Ectodermal cell (in vitro differentiated cells): ENCODE data around the gene NR1H3.
A peak's percentile ranks its signal among the peaks of the same experiment; 100 is the strongest.

Source experiments
- H3K27ac ChIP-seq: 2 replicates; pipeline ENCODE4 v1.7.0; 2013; ENCODE audit warnings: mild to moderate bottlenecking, low read depth, low read length; ENCODE audit not compliant: insufficient read depth, poor library complexity, severe bottlenecking
- H3K27me3 ChIP-seq: 2 replicates; pipeline ENCODE4 v1.7.0; 2013; ENCODE audit warnings: mild to moderate bottlenecking, low read length; ENCODE audit not compliant: insufficient read depth, control insufficient read depth, poor library complexity, severe bottlenecking
- H3K36me3 ChIP-seq: one replicate; pipeline ENCODE4 v1.7.0; 2013; ENCODE audit warnings: low read length; ENCODE audit not compliant: control insufficient read depth, insufficient read depth
- H3K4me1 ChIP-seq: one replicate; pipeline ENCODE4 v1.7.0; 2013; ENCODE audit warnings: low read length; ENCODE audit not compliant: control insufficient read depth, insufficient read depth
- H3K4me3 ChIP-seq: 2 replicates; pipeline ENCODE4 v1.7.0; 2013; ENCODE audit warnings: low read depth, low read length, control low read depth; ENCODE audit not compliant: insufficient read depth
- H3K9me3 ChIP-seq: 2 replicates; pipeline ENCODE4 v1.7.0; 2013; ENCODE audit warnings: mild to moderate bottlenecking, low read length, moderate library complexity; ENCODE audit not compliant: control insufficient read depth
- WGBS, 2 experiments: methylation state at CpG; one replicate each; pipeline ENCODE4 v1.1.7; 2013; ENCODE audit warnings: missing lambda C conversion rate in 2 of 2; 5-methylcytosine and 5-hydroxymethylcytosine counted together

Gene NR1H3

DNA sequence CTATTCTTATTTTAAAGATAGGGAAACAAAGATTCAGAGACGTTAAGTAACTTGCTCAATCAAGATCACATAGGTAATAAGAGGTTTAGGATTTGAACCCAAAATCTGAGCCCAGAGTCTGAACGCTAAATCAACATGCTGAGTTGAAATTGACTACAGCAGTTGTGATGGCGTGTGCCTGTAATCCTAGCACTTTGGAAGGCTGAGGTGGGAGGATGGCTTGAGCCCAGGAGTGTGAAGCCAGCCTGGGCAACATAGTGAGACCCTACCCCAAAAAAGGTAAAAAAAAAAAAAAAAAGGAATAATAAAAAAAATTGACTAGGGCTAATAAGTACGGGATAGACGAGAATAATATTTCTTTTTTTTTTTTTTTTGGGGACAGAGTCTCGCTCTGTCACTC, 1.4 kb upstream of the NR1H3 start:
- no peak overlapping the region for H3K4me3 ChIP-seq
- H3K9me3 ChIP-seq = no peaks in the 10 kb centered on the region
- no peaks in the 10 kb centered on the region for H3K36me3 ChIP-seq
- H3K27me3 ChIP-seq = no peaks in the 10 kb centered on the region
- no peak overlapping the region for H3K27ac ChIP-seq
- peaks cover 15% of the 10 kb centered on the region for H3K4me1 ChIP-seq
- 95 to 96% methylated on average over 6 of the region's 6 CpGs for WGBS, 2 experiments

- no peaks in the 10 kb centered on the region for H3K27me3 ChIP-seq
- no peaks in the 10 kb centered on the region for H3K9me3 ChIP-seq
- H3K4me1 ChIP-seq = peaks cover 15% of the 10 kb centered on the region
- peak overlapping the region; percentile 9 for H3K27ac ChIP-seq
- no peaks in the 10 kb centered on the region for H3K36me3 ChIP-seq
- peak overlapping the region; percentile 5 for H3K4me3 ChIP-seq
- WGBS, 2 experiments = 76 to 80% methylated on average over 2 of the region's 2 CpGs
These were observed 649 bp upstream of the NR1H3 start for GRCh38 chr11:47257177-47257516.

DNA sequence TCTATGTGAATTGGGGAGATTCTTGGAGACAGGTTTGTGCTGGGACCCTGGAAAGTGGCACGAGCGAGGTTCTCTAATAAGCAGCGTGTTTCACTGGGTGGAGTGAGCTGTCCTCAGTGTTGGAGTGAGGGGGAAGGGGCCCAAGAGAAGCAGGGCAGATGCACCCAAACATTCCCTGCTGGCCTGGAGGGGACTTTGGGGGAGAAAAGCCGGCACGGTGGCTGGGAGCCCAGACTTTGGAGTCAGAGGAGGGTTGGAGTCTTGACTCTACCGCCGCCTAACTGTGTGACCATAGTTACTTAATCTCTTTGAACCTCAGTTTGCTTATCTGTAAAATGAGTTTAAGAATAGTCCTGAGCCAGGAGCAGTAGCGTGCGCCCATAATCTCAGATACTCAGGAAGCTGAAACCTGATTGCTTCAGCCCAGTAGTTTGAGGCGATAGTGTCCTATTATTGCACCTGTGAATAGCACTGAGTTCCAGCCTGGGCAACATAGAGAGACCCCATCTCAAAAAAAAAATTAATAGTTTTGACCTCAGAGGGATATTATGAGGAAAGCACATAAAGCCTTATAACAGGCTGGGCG, 614 bp downstream of the NR1H3 start:
- H3K4me3 ChIP-seq = no peak overlapping the region
- no peaks in the 10 kb centered on the region for H3K36me3 ChIP-seq
- no peaks in the 10 kb centered on the region for H3K27me3 ChIP-seq
- H3K9me3 ChIP-seq = no peaks in the 10 kb centered on the region
- 90 to 91% methylated on average over 11 of the region's 11 CpGs for WGBS, 2 experiments
- H3K4me1 ChIP-seq = peaks cover 15% of the 10 kb centered on the region
- H3K27ac ChIP-seq = no peak overlapping the region

DNA sequence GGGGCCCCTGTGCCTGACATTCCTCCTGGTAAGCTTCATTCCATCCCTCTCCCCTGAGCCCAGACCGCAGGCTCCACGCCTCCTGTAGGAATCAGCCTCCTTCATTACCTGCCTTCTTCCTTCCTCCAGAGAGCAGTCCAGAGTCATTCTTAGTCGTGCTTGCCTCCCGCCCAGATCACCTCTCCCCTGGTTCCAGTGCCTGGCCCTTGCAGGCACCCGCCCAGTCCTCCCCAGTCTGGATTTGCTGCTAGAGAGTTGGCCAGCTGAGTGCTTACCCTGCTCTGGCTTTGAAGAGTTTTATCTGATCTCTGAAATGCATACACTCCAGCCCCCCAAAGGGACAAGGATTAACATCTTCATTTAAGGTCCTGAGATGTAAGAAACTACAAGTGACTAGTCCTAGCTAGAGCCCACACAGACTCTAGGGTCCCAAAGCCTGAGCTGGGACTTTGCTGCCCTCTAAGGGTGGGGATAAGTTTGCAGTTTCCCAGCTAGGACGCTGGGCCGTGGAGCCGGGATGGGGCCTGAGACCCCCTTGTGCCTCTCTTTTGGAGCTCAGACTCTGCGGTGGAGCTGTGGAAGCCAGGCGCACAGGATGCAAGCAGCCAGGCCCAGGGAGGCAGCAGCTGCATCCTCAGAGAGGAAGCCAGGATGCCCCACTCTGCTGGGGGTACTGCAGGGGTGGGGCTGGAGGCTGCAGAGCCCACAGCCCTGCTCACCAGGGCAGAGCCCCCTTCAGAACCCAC, 1.6 kb downstream of the NR1H3 start:
- Histone ChIP-seq H3K4me1 (peaks cover 8% of the 10 kb centered on the region), H3K27ac (no peak overlapping the region)

DNA sequence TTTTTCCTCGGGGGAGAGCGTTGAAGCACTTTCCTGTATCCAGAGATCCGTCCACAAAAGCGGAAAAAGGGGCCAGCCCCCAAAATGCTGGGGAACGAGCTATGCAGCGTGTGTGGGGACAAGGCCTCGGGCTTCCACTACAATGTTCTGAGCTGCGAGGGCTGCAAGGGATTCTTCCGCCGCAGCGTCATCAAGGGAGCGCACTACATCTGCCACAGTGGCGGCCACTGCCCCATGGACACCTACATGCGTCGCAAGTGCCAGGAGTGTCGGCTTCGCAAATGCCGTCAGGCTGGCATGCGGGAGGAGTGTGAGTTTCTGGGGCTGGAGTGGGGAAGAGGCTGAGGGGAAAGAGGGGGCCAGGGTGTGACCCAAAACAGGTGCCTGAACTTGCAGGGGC, 2.6 kb downstream of the NR1H3 start:
- H3K9me3 ChIP-seq = no peaks in the 10 kb centered on the region
- H3K4me1 ChIP-seq = peaks cover 8% of the 10 kb centered on the region
- no peaks in the 10 kb centered on the region for H3K36me3 ChIP-seq
- no peak overlapping the region for H3K4me3 ChIP-seq
- no peak overlapping the region for H3K27ac ChIP-seq
- H3K27me3 ChIP-seq = no peaks in the 10 kb centered on the region
- 94% methylated on average over 19 of the region's 19 CpGs for WGBS, 2 experiments

More for the DNA sequence above, 1.6 kb downstream of the NR1H3 start:
- H3K9me3 ChIP-seq = no peaks in the 10 kb centered on the region
- no peaks in the 10 kb centered on the region for H3K36me3 ChIP-seq
- no peaks in the 10 kb centered on the region for H3K27me3 ChIP-seq
- H3K4me3 ChIP-seq = no peak overlapping the region
- WGBS, 2 experiments = 56 to 57% methylated on average over 10 of the region's 10 CpGs

DNA sequence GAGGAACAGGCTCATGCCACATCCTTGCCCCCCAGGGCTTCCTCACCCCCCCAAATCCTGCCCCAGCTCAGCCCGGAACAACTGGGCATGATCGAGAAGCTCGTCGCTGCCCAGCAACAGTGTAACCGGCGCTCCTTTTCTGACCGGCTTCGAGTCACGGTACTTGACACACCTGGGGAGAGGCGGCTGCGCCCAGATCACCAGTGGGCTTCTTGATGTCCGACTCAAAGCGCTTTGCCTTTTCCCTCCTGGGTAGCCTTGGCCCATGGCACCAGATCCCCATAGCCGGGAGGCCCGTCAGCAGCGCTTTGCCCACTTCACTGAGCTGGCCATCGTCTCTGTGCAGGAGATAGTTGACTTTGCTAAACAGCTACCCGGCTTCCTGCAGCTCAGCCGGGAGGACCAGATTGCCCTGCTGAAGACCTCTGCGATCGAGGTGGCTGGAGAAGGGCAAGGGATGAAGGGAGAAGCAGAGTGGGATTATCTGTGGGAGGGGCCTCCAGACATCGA, 3.5 kb downstream of the NR1H3 start:
- no peaks in the 10 kb centered on the region for H3K9me3 ChIP-seq
- WGBS, 2 experiments = 94 to 96% methylated on average over 22 of the region's 22 CpGs
- peaks cover 8% of the 10 kb centered on the region for H3K4me1 ChIP-seq
- H3K36me3 ChIP-seq = no peaks in the 10 kb centered on the region
- H3K4me3 ChIP-seq = no peak overlapping the region
- H3K27me3 ChIP-seq = no peaks in the 10 kb centered on the region
- no peak overlapping the region for H3K27ac ChIP-seq

- no peaks in the 10 kb centered on the region for H3K9me3 ChIP-seq
- H3K4me3 ChIP-seq = no peak overlapping the region
- WGBS, 2 experiments = 93 to 95% methylated on average over 6 of the region's 6 CpGs
- no peaks in the 10 kb centered on the region for H3K36me3 ChIP-seq
- no peak overlapping the region for H3K27ac ChIP-seq
- H3K4me1 ChIP-seq = peaks cover 9% of the 10 kb centered on the region
- H3K27me3 ChIP-seq = no peaks in the 10 kb centered on the region
These were observed 6.3 kb downstream of the NR1H3 start for GRCh38 chr11:47264119-47264518.

- Histone ChIP-seq H3K27me3 (no peaks in the 10 kb centered on the region), H3K36me3 (no peaks in the 10 kb centered on the region), H3K4me3 (no peak overlapping the region), H3K9me3 (no peaks in the 10 kb centered on the region), H3K27ac (no peak overlapping the region), H3K4me1 (peaks cover 9% of the 10 kb centered on the region)
- 90 to 95% methylated on average over 4 of the region's 4 CpGs for WGBS, 2 experiments
These were observed 6.7 kb downstream of the NR1H3 start for GRCh38 chr11:47264521-47264920.

- WGBS, 2 experiments = 56 to 65% methylated on average over 6 of the region's 6 CpGs
- no peaks in the 10 kb centered on the region for H3K9me3 ChIP-seq
- H3K4me1 ChIP-seq = peaks cover 17% of the 10 kb centered on the region
- H3K27ac ChIP-seq = no peak overlapping the region
- H3K36me3 ChIP-seq = no peaks in the 10 kb centered on the region
- H3K27me3 ChIP-seq = no peaks in the 10 kb centered on the region
- no peak overlapping the region for H3K4me3 ChIP-seq
These were observed 10.1 kb downstream of the NR1H3 start for GRCh38 chr11:47267876-47268275.

- 47 to 53% methylated on average over 13 of the region's 13 CpGs for WGBS, 2 experiments
- no peaks in the 10 kb centered on the region for H3K27me3 ChIP-seq
- peaks cover 17% of the 10 kb centered on the region for H3K4me1 ChIP-seq
- no peaks in the 10 kb centered on the region for H3K9me3 ChIP-seq
- no peak overlapping the region for H3K4me3 ChIP-seq
- peak overlapping the region; percentile 51 for H3K27ac ChIP-seq
- no peaks in the 10 kb centered on the region for H3K36me3 ChIP-seq
These were observed 10.7 kb downstream of the NR1H3 start for GRCh38 chr11:47268448-47269001.
